Measurements from ENCODE around the gene ALDH4A1.
"Not testable (repeated sequence)": the region's sequence is repeated elsewhere in the genome, so short reads cannot be mapped to it uniquely, and the experiment has no call there.

ALDH4A1 gene

GRCh38 chr1:18874600-18874999, 27.8 kb downstream of the ALDH4A1 start:
- DNase-seq = no peak

- no peak for DNase-seq
Observed at GRCh38 chr1:18874036-18874435, 28.3 kb downstream of the ALDH4A1 start.

GRCh38 chr1:18872071-18872611, 30.2 kb downstream of the ALDH4A1 start:
- no peak for DNase-seq

- DNase-seq = no peak
Observed at GRCh38 chr1:18871401-18872070, 30.8 kb downstream of the ALDH4A1 start.

- DNase-seq = no peak
Observed at GRCh38 chr1:18870957-18871356, 31.4 kb downstream of the ALDH4A1 start.

GRCh38 chr1:18870595-18870865, 31.8 kb downstream of the ALDH4A1 start:
- DNase-seq = not testable (repeated sequence)

- DNase-seq = no peak
Observed at GRCh38 chr1:18869847-18870594, 32.3 kb downstream of the ALDH4A1 start.

GRCh38 chr1:18868801-18869424, 33.4 kb downstream of the ALDH4A1 start:
- DNase-seq = no peak

- no peak for DNase-seq
Observed at GRCh38 chr1:18868354-18868753, 34.0 kb downstream of the ALDH4A1 start.

- DNase-seq = no peak
Observed at GRCh38 chr1:18866846-18867245, 35.5 kb downstream of the ALDH4A1 start.

- DNase-seq = no peak
Observed at GRCh38 chr1:18866314-18866713, 36.0 kb downstream of the ALDH4A1 start.

GRCh38 chr1:18865176-18865575, 37.2 kb downstream of the ALDH4A1 start:
- DNase-seq = no peak

GRCh38 chr1:18861590-18861989, 40.8 kb downstream of the ALDH4A1 start:
- no peak for DNase-seq

- DNase-seq = no peak
Observed at GRCh38 chr1:18861082-18861481, 41.3 kb downstream of the ALDH4A1 start.

- no peak for DNase-seq
Observed at GRCh38 chr1:18859560-18859959, 42.8 kb downstream of the ALDH4A1 start, which contains the start of gene TAS1R2. TAS1R2 (minus strand) TSS chr1:18859660; CDS start chr1:18859660, 0 bp downstream.

- DNase-seq = no peak
Observed at GRCh38 chr1:18858070-18858688, 44.2 kb downstream of the ALDH4A1 start.

GRCh38 chr1:18856435-18856834, 45.9 kb downstream of the ALDH4A1 start:
- no peak for DNase-seq

GRCh38 chr1:18855573-18855972, 46.8 kb downstream of the ALDH4A1 start:
- DNase-seq = no peak

GRCh38 chr1:18854331-18855025, 47.9 kb downstream of the ALDH4A1 start:
- no peak for DNase-seq

- DNase-seq = no peak
Observed at GRCh38 chr1:18852501-18852900, 49.9 kb downstream of the ALDH4A1 start.

- DNase-seq = no peak
Observed at GRCh38 chr1:18849261-18849711, 53.1 kb downstream of the ALDH4A1 start.

- not testable (repeated sequence) for DNase-seq
Observed at GRCh38 chr1:18847723-18848122, 54.6 kb downstream of the ALDH4A1 start.

- no peak for DNase-seq
Observed at GRCh38 chr1:18840145-18840544, 62.2 kb downstream of the ALDH4A1 start.
